Body of pancreas (tissue), 4 donors: ENCODE results near the gene PLAGL2.

Experiments
- POLR2A ChIP-seq, 3 donors: fragments of 450-650 bp; IDR thresholded peaks; one replicate each; pipeline ENCODE4 v1.6.1; 2016; ENCODE audit warnings: antibody characterized with exemption in 3 of 3, mild to moderate bottlenecking in 2 of 3
- TF ChIP-seq, protein P1 (sequence below), 7 experiments: fragments of 450-650 bp in 4 of 7; fragments of 200-600 bp in 3 of 7; sonication (generic) in 3 of 7; IDR thresholded peaks; one replicate each; pipeline ENCODE4 v1.5.1; 2016 to 2019; ENCODE audit warnings: antibody characterized with exemption in 7 of 7

DNA sequence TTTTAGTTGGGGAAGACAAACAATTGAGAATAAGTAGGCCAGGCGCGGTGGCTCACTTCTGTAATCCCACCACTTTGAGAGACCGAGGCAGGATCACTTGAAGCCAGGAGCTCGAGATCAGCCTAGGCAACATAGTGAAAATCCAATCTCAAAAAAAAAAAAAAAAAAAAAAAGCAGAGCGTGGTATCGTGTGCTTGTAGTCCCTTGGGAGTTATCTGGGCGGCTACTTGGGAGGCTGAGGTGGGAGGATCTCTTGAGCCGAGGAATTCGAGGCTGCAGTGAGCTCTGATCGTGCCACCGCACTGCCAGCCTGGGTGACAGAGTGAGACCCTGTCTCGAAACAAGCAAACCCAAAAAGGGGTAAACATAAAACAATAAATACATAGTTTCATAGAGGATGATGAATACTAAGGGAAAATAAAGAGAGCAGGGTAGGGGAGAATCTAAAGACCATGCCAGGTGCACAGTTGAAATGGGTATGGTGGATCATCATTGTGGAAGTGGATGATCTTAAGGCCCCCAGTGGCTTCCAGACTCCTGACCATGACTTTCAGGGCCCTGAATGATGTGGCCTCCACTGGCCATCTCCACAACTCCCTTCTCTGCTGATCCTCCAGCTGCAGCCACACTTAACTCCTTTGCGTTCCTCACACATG lies 1.1 kb upstream of the PLAGL2 start:
- no peak for TF ChIP-seq POLR2A (IDR thresholded peaks at IDR 0.05)
- TF ChIP-seq, protein P1, sequence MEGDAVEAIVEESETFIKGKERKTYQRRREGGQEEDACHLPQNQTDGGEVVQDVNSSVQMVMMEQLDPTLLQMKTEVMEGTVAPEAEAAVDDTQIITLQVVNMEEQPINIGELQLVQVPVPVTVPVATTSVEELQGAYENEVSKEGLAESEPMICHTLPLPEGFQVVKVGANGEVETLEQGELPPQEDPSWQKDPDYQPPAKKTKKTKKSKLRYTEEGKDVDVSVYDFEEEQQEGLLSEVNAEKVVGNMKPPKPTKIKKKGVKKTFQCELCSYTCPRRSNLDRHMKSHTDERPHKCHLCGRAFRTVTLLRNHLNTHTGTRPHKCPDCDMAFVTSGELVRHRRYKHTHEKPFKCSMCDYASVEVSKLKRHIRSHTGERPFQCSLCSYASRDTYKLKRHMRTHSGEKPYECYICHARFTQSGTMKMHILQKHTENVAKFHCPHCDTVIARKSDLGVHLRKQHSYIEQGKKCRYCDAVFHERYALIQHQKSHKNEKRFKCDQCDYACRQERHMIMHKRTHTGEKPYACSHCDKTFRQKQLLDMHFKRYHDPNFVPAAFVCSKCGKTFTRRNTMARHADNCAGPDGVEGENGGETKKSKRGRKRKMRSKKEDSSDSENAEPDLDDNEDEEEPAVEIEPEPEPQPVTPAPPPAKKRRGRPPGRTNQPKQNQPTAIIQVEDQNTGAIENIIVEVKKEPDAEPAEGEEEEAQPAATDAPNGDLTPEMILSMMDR (IDR thresholded peaks at IDR 0.05): no peak
